ENCODE results near the gene BRCA2. TPM values are rescaled to one million over a fixed set of nuclear protein-coding genes. Genes with fewer than 3 reads are reported as not detected.
A peak's percentile ranks its signal among the peaks of the same experiment; 100 is the strongest.

The BRCA2 gene
- polyA plus RNA-seq, 1 donor = 3.4 TPM

DNA sequence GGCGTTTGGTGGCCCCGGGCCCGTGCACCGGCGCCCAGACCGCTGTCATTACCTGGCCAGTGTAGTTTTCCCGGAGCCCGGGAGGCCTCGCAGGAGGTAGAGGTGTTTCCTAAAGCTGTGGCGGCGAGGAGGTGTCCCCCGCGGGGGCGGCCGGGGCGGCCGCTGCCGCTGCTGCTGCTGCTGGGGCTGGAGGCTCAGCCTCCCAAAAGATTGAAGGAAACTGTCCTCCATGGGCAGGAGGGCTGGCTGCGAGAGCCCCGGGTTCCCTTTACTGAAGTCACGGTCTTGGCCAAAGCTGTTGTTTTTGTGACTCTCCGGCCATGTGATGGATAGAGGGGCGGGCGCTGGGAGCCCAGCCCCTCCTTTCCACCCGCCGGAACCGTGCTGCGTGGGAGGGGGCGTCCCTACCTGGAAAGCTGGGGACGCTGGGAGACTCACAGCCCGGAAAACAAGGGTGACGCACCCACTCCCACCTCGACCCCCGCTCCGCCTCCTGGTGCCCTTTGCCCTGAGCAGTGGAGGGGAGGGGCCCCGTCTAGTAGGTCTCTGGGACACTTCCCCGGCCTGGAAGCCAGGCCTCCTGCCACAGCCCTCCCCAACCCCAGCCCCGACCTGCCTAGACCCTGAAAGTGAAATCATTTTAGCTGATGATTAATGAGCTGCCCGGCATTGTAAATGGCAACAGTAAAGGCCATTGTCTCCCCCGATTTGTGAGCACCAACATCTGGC lies 112.7 kb downstream of the BRCA2 start, which contains the start of gene N4BP2L1:
Gene N4BP2L1 (minus strand): TSS at position 279 of the 729 bp plus-strand sequence. CDS start 48 bp downstream, at position 231.
- Histone ChIP-seq H3K4me1 (ENCODE audit: control insufficient read depth, insufficient read depth, low read length) (peaks cover 6% of the 10 kb centered on the region), H3K27ac (ENCODE audit: low read length) (peak within 1 kb of the TSS; percentile 66), H3K9me3 (ENCODE audit: control insufficient read depth, low read depth, low read length) (no peaks in the 10 kb centered on the region), H3K4me3 (ENCODE audit: low read length) (peak within 1 kb of the TSS; percentile 67), H3K27me3 (ENCODE audit: control insufficient read depth, insufficient read depth, low read length) (no peaks in the 10 kb centered on the region), H3K36me3 (ENCODE audit: control insufficient read depth, insufficient read depth, low read length) (no peaks in the 10 kb centered on the region)
- DNase-seq = peak; percentile 76 to 89
- WGBS (ENCODE audit: insufficient coverage, low lambda C conversion rate) = no CpG with 5 or more reads among the region's 40 CpGs

DNA sequence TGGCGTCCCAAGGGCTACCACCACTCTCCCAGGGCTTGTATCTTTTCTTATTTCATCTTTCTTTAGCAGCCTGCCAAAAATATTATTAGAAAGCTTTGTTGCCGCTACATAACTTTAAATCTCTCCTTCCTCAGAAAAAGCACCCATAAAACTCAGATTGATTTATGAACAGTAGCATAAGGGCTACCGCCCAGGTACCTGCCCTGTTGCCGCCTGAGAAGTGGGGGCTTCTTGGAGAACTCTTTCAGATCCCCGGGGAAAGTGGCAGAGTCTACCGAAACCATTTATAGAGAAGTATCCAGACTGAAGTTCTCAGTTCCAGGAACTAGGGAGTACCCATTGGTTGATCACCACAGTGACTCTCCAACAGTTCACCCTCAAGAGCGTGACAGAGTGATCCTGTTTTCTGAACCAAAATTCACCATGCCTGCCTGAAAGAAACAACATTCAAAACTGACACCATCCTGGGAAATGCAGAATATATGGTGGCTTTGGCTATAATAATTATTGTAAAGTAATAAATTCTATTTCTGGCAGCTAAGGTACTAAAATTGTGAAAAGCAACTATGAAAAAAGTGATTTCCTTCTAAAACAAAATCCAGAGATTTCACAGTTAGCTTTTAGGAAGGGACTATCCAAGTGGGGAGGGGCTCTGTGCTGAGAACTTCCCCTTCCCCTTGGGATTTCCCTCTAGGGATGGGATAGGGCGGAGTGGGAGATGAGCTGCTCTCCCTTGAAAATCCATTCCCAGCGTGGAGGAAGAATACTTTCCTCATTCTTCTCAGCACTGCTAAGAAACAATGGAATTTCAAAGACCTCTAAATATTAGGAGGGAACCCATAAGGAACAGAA lies 113.5 kb downstream of the BRCA2 start:
- Histone ChIP-seq H3K4me1 (ENCODE audit: control insufficient read depth, insufficient read depth, low read length) (peaks cover 6% of the 10 kb centered on the region), H3K27ac (ENCODE audit: low read length) (peak overlapping the region; percentile 66), H3K9me3 (ENCODE audit: control insufficient read depth, low read depth, low read length) (no peaks in the 10 kb centered on the region), H3K27me3 (ENCODE audit: control insufficient read depth, insufficient read depth, low read length) (no peaks in the 10 kb centered on the region), H3K4me3 (ENCODE audit: low read length) (peak overlapping the region; percentile 67), H3K36me3 (ENCODE audit: control insufficient read depth, insufficient read depth, low read length) (no peaks in the 10 kb centered on the region)
- DNase-seq = no peak
- WGBS (ENCODE audit: insufficient coverage, low lambda C conversion rate) = 17% methylated on average over 1 of the region's 9 CpGs

GRCh38 chr13:32429433-32429909 lies 114.2 kb downstream of the BRCA2 start:
- 100% methylated on average over 1 of the region's 6 CpGs for WGBS (ENCODE audit: insufficient coverage, low lambda C conversion rate)
- Histone ChIP-seq H3K27me3 (ENCODE audit: control insufficient read depth, insufficient read depth, low read length) (no peaks in the 10 kb centered on the region), H3K27ac (ENCODE audit: low read length) (no peak overlapping the region), H3K4me3 (ENCODE audit: low read length) (no peak overlapping the region), H3K4me1 (ENCODE audit: control insufficient read depth, insufficient read depth, low read length) (peaks cover 6% of the 10 kb centered on the region), H3K36me3 (ENCODE audit: control insufficient read depth, insufficient read depth, low read length) (no peaks in the 10 kb centered on the region), H3K9me3 (ENCODE audit: control insufficient read depth, low read depth, low read length) (no peaks in the 10 kb centered on the region)
- DNase-seq = no peak

- no peaks in the 10 kb centered on the region for H3K9me3 ChIP-seq (ENCODE audit: control insufficient read depth, low read depth, low read length)
- no peaks in the 10 kb centered on the region for H3K27me3 ChIP-seq (ENCODE audit: control insufficient read depth, insufficient read depth, low read length)
- no peaks in the 10 kb centered on the region for H3K36me3 ChIP-seq (ENCODE audit: control insufficient read depth, insufficient read depth, low read length)
- H3K4me3 ChIP-seq (ENCODE audit: low read length) = no peak overlapping the region
- WGBS (ENCODE audit: insufficient coverage, low lambda C conversion rate) = 0% methylated on average over 1 of the region's 6 CpGs
- no peak overlapping the region for H3K27ac ChIP-seq (ENCODE audit: low read length)
- peaks cover 6% of the 10 kb centered on the region for H3K4me1 ChIP-seq (ENCODE audit: control insufficient read depth, insufficient read depth, low read length)
- no peak for DNase-seq
Measured at GRCh38 chr13:32430018-32430747, 114.9 kb downstream of the BRCA2 start.

DNA sequence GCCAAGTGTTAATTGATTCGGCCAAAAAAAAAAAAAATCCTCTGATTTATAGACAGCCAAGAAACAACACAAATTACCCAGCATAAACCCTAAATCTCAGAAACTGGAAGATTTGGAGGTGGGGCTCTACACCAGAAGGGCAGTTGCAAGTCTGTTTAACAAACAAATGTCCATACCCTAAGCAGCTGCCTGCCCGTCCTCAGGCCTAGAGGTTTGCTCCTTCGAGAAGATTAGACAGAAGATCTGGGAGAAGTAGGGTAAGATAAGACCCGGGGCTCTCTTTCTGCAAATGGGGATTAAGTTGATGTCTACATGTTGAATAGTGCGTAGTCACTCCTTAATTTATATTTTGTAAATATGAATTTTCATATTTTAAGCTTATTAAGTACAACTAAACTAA lies 116.1 kb downstream of the BRCA2 start:
- Histone ChIP-seq H3K4me1 (ENCODE audit: control insufficient read depth, insufficient read depth, low read length) (peaks cover 6% of the 10 kb centered on the region), H3K27me3 (ENCODE audit: control insufficient read depth, insufficient read depth, low read length) (no peaks in the 10 kb centered on the region), H3K36me3 (ENCODE audit: control insufficient read depth, insufficient read depth, low read length) (no peaks in the 10 kb centered on the region), H3K9me3 (ENCODE audit: control insufficient read depth, low read depth, low read length) (no peaks in the 10 kb centered on the region), H3K27ac (ENCODE audit: low read length) (no peak overlapping the region), H3K4me3 (ENCODE audit: low read length) (no peak overlapping the region)
- DNase-seq = no peak
- WGBS (ENCODE audit: insufficient coverage, low lambda C conversion rate) = 100% methylated on average over 1 of the region's 5 CpGs

DNA sequence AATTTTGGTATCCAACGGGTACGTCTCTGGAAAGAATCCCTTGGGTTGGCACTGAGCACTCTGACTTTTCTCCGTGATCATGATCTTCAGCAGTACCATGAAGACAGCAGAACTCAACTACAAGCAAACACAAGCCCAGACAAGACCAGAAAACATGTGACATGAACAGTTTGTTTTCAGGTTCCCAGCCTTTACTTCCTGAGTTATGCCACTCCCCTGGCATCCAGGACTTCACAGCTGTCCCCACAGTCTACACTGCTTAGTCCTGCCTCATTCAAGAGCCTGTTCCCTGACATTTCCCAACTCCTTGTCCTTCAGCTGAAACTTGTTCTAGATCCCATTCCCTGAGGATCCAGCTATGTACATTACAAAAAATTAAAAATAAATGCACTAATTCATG lies 117.5 kb downstream of the BRCA2 start:
- no peaks in the 10 kb centered on the region for H3K4me1 ChIP-seq (ENCODE audit: control insufficient read depth, insufficient read depth, low read length)

DNA sequence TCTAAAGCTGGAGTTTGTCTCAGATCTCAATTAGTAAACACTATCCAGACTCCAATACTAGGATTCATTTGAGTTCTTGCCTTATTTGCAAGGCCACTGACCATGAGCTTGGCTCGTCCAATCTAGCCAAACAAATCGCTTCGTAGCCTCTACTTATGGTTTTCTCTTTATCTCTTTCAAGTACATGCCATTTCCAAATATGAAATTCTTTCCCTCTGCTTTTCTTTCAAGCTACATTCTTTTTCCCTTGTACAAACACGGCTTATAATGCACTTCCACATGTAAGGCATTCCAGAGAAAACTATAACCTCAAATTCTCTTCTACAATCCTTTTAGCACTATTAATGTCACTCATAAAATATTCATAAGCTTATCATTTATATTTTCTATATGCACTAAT lies 123.6 kb downstream of the BRCA2 start:
- no peaks in the 10 kb centered on the region for H3K27me3 ChIP-seq (ENCODE audit: control insufficient read depth, insufficient read depth, low read length)
- DNase-seq = no peak
- H3K4me3 ChIP-seq (ENCODE audit: low read length) = no peak overlapping the region
- 100% methylated on average over 4 of the region's 4 CpGs for WGBS (ENCODE audit: insufficient coverage, low lambda C conversion rate)
- no peaks in the 10 kb centered on the region for H3K36me3 ChIP-seq (ENCODE audit: control insufficient read depth, insufficient read depth, low read length)
- H3K4me1 ChIP-seq (ENCODE audit: control insufficient read depth, insufficient read depth, low read length) = no peaks in the 10 kb centered on the region
- H3K9me3 ChIP-seq (ENCODE audit: control insufficient read depth, low read depth, low read length) = no peaks in the 10 kb centered on the region
- no peak overlapping the region for H3K27ac ChIP-seq (ENCODE audit: low read length)

More for the DNA sequence above, 117.5 kb downstream of the BRCA2 start:
- no CpG with 5 or more reads among the region's 3 CpGs for WGBS (ENCODE audit: insufficient coverage, low lambda C conversion rate)
- no peak for DNase-seq
- Histone ChIP-seq H3K4me3 (ENCODE audit: low read length) (no peak overlapping the region), H3K27me3 (ENCODE audit: control insufficient read depth, insufficient read depth, low read length) (no peaks in the 10 kb centered on the region), H3K36me3 (ENCODE audit: control insufficient read depth, insufficient read depth, low read length) (no peaks in the 10 kb centered on the region), H3K27ac (ENCODE audit: low read length) (no peak overlapping the region), H3K9me3 (ENCODE audit: control insufficient read depth, low read depth, low read length) (no peaks in the 10 kb centered on the region)

GRCh38 chr13:32443111-32443510 lies 127.8 kb downstream of the BRCA2 start:
- DNase-seq = peak in 1 of 2 donors; percentile 38
- Histone ChIP-seq H3K4me1 (ENCODE audit: control insufficient read depth, insufficient read depth, low read length) (peaks cover 14% of the 10 kb centered on the region), H3K27ac (ENCODE audit: low read length) (no peak overlapping the region), H3K36me3 (ENCODE audit: control insufficient read depth, insufficient read depth, low read length) (no peaks in the 10 kb centered on the region), H3K27me3 (ENCODE audit: control insufficient read depth, insufficient read depth, low read length) (no peaks in the 10 kb centered on the region), H3K4me3 (ENCODE audit: low read length) (no peak overlapping the region), H3K9me3 (ENCODE audit: control insufficient read depth, low read depth, low read length) (no peaks in the 10 kb centered on the region)
- no CpG with 5 or more reads among the region's 2 CpGs for WGBS (ENCODE audit: insufficient coverage, low lambda C conversion rate)

DNA sequence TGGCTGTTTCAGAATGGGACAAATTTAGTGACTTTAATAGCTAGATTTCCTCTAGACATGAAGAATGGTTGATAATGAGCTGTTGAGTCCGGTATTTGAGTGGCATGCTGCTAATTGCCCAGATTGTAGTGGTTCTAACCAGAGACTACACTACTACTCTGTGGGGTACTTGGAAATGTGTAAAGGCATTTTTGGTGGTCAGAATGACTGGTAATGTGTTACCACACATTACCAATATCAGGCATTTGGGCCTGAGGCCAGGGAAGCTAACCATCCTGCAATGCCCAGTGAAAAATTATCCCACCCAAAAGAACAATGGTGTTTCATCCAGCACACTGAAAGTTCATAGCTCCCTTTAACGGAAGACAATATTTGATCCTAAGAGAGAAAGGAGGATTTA lies 130.2 kb downstream of the BRCA2 start:
- WGBS (ENCODE audit: insufficient coverage, low lambda C conversion rate) = 100% methylated on average over 1 of the region's 2 CpGs
- H3K27me3 ChIP-seq (ENCODE audit: control insufficient read depth, insufficient read depth, low read length) = no peaks in the 10 kb centered on the region
- no peak for DNase-seq
- peaks cover 14% of the 10 kb centered on the region for H3K4me1 ChIP-seq (ENCODE audit: control insufficient read depth, insufficient read depth, low read length)
- no peaks in the 10 kb centered on the region for H3K9me3 ChIP-seq (ENCODE audit: control insufficient read depth, low read depth, low read length)
- no peak overlapping the region for H3K27ac ChIP-seq (ENCODE audit: low read length)
- H3K36me3 ChIP-seq (ENCODE audit: control insufficient read depth, insufficient read depth, low read length) = no peaks in the 10 kb centered on the region
- no peak overlapping the region for H3K4me3 ChIP-seq (ENCODE audit: low read length)

DNA sequence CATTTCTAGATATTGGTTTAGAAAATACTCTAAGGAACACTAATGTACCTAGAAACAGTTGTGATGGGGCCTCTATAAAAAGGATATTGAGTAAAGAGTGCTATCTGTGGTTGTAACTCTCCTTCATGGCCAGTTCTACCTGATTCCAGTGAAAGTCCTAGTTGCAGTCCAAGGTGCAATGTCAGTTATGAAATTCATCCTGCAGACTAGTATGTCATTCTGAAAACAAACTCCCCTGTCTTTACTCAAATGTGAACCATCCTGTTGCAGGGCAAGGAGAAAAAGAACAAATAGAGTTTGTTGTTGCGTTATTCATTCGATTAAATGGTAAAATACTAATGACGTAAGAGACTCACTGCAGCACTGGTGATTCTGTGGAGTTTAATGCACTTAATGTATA lies 130.9 kb downstream of the BRCA2 start:
- H3K4me3 ChIP-seq (ENCODE audit: low read length) = no peak overlapping the region
- peak overlapping the region; percentile 10 for H3K27ac ChIP-seq (ENCODE audit: low read length)
- peaks cover 14% of the 10 kb centered on the region for H3K4me1 ChIP-seq (ENCODE audit: control insufficient read depth, insufficient read depth, low read length)
- no peaks in the 10 kb centered on the region for H3K36me3 ChIP-seq (ENCODE audit: control insufficient read depth, insufficient read depth, low read length)
- peak; percentile 66 to 82 for DNase-seq
- WGBS (ENCODE audit: insufficient coverage, low lambda C conversion rate) = no CpG with 5 or more reads among the region's 3 CpGs
- H3K9me3 ChIP-seq (ENCODE audit: control insufficient read depth, low read depth, low read length) = no peaks in the 10 kb centered on the region
- H3K27me3 ChIP-seq (ENCODE audit: control insufficient read depth, insufficient read depth, low read length) = no peaks in the 10 kb centered on the region

Data from large intestine (tissue), 3 donors.